ENCODE measurements around the gene CFAP77.

- TF ChIP-seq POLR2AphosphoS5 (IDR thresholded peaks at IDR 0.05; ENCODE audit: low read depth, low read length) (no peak), POLR2A (IDR thresholded peaks at IDR 0.05; ENCODE audit: low read depth, low read length) (no peak), TAF1 (IDR thresholded peaks at IDR 0.05; ENCODE audit: borderline replicate concordance, low read depth, low read length) (no peak)
Measured at GRCh38 chr9:132594412-132594811, 184.4 kb downstream of the CFAP77 start.

Data from GM12892 (cell line).